HL-60/S4 (cell line): ENCODE data around the gene CYB561.

Experiments used
- in situ Hi-C: fragments of 300-500 bp; cut with MboI; formaldehyde crosslinking; loops from 2 replicates; pipeline ENCODE4 v1.14.3; 2022; ENCODE audit warnings: low sequenced_read_pairs

CYB561 gene

GRCh38 chr17:63382826-63383225, 63.3 kb downstream of the CYB561 start:
- in situ Hi-C loops: no loop called here
